Measurements from ENCODE around the gene POLR3B.
A peak's percentile ranks its signal among the peaks of the same experiment; 100 is the strongest.

DNA sequence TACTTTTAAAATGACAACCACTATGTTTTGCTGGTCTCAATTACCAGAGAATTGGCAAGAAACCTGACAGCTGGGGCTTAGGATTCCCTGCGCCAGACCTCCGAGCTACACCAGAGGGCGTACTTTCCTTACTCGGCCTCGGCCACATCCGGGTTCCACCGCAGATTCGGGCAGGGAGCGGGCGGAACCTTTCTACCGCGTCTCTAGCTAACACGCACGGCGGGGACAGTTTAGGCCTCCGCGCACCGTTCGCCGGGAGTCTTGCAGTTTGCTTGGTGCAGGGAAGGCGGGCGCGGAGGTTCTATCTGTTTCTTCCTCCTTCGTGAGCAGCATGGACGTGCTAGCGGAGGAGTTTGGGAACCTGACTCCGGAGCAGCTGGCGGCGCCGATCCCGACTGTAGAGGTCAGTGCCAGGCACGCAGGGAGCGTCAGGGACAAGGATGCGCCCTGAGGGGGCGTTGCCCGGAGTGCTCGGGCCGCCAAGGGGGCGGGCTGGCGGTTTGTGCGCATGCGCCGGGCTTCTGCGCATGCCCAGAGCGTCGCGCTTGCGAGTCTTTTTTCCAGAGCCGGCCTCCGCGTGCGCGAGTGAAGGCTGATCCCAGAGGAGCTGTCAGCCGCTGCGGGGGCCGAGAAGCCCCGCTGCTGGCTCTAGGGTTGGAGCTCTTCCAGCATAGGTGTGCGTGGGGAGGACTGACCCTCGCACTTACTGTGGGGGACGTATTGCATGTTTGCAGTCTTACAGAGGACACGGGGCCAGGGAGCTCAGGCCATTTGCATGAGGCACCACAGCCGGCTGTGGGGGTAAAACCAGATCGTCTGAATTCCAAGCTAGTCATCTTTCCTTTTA lies at the start of gene POLR3B:
- TF ChIP-seq, protein P1, sequence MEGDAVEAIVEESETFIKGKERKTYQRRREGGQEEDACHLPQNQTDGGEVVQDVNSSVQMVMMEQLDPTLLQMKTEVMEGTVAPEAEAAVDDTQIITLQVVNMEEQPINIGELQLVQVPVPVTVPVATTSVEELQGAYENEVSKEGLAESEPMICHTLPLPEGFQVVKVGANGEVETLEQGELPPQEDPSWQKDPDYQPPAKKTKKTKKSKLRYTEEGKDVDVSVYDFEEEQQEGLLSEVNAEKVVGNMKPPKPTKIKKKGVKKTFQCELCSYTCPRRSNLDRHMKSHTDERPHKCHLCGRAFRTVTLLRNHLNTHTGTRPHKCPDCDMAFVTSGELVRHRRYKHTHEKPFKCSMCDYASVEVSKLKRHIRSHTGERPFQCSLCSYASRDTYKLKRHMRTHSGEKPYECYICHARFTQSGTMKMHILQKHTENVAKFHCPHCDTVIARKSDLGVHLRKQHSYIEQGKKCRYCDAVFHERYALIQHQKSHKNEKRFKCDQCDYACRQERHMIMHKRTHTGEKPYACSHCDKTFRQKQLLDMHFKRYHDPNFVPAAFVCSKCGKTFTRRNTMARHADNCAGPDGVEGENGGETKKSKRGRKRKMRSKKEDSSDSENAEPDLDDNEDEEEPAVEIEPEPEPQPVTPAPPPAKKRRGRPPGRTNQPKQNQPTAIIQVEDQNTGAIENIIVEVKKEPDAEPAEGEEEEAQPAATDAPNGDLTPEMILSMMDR (IDR thresholded peaks at IDR 0.05): peak; percentile 86 to 96 (median 92)
- TF ChIP-seq POLR2A (IDR thresholded peaks at IDR 0.05): peak in 3 of 4 donors; percentile 41 to 79 (median 74)

Data from esophagus squamous epithelium (tissue), 4 donors.